Measurements from ENCODE around the gene GAGE10.
A peak's percentile ranks its signal among the peaks of the same experiment; 100 is the strongest.
"Not testable (repeated sequence)": the region's sequence is repeated elsewhere in the genome, so short reads cannot be mapped to it uniquely, and the experiment has no call there.

GAGE10 gene

DNA sequence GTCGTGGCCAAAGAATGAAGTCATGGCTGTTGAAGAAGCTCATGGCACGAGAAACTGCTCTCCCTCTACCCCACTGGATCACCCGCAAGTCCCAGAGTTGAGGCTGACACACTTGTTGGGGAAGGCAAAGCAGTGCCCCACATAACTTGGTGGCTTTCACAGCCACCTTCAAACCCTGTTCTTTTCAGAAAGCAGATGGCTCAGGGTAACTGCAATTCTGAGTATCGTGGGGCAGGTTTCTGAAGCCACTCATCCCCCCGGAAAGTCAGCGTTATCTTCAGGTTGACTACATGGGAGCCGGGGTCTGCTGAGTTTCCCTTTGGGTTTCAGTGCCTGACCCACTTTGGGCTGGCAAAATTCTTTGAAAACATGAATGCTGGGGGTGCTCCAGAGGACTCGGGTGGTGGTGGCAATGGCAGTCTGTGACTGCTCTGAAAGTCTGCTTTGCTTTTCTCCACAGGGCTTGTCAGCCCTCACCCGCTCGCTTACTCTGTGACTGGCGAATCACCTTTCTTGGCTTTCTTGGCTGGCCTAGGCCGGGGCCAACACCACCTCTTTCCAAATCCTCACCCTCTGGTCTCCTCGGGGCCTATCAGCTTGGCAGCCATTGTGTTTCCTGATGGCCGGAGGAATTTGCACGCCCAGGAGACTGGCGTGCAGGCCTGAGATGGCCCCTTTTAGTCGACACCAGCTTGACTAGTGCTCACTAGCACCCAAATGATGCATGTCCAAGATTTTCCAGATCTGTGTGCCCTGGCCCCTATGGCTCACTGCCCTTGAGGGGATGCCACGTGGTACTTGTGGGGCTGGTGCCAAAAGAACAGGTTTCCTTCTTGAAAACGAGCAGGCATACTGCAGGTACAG, 26.5 kb upstream of the GAGE10 start:
- no peak for DNase-seq

DNA sequence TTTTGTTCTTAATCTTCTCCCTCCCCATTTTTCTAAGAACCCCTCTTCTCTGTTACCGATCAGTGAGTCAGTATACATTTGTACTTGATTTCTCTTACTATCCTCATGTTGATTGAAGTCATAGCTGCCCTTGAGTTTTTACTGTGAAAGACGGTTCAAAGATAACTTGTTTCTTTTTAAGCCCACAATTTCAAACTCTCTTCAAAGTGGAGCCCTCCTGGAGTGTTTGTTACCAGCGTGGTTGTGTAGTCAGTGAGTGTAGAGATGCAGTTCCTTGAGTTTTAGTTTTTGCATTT, 26.0 kb upstream of the GAGE10 start:
- DNase-seq, result no peak

DNA sequence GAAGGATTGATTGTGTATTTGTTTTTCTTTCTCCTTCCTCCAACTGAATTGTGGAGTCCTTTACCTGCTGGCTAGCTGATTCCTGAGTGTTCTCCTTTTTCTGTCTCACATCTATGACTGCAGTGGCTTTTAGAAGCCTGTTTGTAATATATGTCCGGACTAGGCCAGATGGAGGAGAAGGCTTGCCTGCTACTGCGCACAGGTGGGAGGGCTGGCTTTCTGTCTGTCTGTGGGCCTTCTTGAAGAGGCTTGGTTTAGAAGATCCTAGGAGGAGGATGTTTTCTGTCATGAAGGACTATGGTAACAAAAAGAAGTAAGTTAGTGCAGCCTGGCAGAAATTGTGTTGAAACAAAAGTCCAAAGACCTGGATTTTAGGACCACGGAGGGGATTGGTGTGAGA, 25.4 kb upstream of the GAGE10 start:
- no peak for DNase-seq

DNA sequence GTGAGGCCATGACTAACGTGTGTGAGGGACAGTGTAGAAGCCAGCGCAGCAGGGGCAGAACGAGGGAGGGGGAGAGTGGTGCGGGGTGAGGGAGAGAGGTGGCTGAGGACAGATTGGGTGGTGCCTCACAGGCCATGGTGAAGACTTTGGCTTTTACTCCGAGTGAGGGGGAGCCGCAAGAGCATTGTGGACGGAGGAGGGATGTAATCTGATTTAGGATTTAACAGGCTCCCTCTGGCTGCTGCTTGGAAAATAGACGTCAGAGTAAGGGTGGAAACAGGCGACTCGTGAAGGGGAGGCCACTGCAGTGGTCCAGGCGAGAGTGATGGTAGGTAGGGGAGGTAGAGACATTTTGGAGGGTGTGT, 20.8 kb upstream of the GAGE10 start:
- peak; percentile 1 for DNase-seq

DNA sequence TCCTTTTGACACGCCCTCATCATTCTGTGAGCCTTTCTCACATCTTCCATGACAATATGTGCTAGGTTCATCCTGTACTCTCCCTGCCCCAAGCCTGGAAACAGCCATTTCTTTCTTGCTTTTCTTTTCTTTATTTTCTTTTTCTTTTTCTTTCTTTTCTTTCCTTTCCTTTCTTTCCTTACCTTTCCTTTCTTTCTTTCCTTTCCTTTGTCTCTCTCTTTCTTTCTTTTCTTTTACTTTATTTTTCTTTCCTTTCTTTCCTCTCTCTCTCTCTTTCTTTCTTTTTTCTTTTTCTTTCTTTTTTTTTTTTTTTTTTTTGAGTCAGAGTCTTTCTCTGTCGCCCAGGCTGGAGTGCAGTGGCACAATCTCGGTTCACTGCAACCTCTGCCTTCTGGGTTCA, 19.2 kb upstream of the GAGE10 start:
- DNase-seq, result no peak

DNA sequence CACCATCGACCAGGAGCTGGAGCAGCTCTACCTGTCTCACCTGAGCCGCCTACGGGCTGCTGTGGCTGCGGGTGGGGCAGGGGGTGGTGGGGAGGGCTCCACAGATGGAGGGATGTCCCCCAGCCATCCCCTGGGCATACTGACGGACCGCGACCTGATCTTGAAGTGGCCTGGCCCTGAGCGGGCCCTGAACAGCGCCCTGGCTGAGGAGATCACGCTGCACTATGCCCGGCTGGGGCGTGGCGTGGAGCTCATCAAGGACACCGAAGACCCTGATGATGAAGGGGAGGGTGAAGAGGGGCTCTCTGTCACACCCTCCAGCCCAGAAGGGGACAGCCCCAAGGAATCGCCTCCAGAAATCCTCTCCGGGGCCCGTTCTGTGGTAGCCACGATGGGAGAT, 17.3 kb upstream of the GAGE10 start:
- no peak for DNase-seq

DNA sequence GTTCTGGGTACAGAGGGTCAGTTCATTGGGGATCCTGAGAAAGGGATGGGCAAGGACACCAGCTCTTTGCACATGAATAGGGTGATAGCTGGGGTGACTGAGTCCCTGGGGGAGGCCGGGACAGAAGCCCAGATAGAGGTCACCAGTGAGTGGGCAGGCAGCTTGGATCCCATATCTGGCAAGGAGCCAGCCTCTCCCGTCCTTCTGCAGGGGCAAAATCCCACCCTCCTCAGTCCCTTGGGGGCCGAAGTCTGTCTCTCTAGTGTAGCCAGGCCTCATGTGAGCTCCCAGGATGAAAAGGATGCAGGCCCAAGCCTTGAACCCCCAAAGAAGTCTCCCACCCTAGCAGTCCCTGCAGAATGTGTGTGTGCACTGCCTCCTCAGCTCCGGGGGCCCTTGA, 16.9 kb upstream of the GAGE10 start:
- DNase-seq, result no peak

DNA sequence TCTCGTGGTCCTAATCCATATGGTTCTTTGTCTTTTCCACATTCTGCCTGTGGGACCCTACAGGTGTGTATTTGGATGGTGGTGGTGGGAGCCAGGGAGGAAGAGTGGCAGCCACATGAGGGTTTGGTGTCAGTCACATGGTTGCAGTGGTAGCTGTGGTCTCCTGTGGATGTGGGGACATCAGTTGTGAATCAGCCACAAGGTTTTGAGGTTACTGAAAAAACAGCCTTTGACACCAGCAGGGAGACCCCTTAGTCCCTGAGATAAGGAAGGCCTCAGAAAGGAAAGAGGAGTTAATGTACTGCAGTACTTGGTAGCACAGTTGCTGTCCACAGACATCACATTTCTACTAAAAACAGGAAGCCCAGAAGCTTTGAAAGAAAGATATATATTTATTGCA, 15.8 kb upstream of the GAGE10 start:
- no peak for DNase-seq

DNA sequence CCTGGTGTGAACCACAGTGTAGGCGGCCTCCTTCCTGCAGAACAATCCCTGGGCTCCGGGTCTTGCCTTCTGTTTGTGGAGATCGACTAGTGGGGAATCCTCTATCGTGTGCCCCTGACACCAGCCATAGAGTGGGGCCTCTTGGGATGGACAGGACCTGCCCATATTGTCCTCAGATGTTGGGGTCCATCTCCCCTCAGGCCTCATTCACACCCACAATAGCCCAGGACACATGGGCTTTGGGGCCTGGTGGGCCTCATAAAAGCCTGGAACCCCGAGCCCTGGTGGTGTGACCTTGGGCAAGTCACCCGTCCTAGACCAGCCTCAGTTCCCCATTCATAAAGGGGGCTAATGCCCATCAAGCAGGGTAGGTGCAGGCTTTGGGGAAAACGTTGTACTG, 13.2 kb upstream of the GAGE10 start:
- DNase-seq, result no peak

DNA sequence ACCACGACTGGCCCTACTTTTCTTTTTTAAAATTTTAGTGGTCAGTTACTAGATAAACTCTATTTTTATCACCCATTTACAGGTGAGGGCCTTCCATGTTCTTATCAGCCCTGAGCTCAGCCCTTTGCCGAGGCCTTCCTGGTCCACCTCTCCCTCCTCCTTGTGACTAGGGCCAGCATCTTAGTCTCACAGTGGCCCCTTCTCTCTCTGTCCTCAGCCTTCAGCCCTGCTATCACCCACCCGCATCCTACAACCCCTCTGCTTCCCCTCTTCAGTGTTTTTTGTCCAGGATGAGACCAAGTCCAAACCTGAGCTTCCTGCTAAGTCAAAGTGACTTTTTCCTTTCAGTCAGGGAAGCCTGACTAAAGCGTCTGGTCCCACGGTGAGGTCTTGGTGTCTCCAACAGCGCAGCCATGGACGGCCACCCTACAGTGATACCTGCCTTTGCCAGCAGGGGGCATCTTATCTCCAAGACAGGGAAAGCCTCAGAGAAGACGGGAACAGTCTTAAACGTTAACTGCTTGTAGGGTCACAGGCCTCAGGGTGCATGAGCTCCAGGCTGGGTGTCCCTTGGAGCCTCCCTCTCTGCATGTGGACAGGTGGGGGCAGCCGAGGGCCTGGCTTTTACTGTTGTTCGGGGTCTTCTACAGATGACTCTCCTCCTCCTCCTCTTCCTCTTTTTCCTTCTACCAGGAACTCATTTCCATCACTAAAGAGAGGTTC, 11.7 kb upstream of the GAGE10 start:
- peak; percentile 2 for DNase-seq

DNA sequence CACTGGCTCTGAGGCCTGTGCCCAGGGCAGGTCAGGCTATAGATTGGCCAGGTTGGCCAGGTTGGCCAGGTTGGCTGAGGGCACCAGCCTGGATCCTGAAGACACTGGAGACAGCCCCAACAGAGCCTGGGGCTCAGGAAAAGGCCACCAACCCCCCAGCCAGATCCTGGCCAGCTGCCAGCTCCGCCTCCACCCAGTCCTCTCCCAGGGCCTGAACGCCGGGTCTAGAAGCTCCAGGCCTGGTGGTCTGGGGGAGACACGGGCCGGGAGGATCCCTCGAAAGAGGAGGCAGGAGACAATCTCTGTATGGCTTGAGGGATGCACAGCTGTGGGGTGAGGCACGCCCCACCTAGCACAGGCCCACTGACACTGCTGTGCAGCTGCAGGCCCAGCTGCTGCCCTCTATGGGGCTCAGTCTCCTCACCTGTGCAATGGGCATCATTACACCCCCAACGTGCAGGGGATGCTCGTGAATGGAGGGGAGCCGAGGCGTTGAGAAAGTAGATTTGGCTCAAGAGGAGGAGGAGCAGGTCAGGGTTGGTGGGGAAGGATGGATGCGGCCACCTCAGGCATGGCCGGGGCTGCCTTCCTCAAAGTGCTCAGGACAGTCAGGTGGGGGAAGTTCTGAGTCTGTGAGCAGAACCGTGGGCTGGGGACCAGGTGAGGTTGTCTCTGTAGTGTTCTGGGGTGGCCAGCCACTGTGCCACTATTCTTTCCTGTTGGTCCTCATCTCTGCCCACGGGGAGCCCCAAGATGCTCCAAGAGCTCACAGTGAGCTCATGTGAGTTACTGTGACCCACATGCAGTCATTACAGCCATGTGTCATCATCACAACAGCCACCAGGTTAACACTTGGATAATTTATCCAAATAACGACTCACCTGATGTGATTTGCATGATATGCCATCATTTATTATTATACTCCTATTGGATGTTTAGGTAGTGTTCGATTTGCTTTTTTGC, 10.8 kb upstream of the GAGE10 start:
- DNase-seq, result no peak

DNA sequence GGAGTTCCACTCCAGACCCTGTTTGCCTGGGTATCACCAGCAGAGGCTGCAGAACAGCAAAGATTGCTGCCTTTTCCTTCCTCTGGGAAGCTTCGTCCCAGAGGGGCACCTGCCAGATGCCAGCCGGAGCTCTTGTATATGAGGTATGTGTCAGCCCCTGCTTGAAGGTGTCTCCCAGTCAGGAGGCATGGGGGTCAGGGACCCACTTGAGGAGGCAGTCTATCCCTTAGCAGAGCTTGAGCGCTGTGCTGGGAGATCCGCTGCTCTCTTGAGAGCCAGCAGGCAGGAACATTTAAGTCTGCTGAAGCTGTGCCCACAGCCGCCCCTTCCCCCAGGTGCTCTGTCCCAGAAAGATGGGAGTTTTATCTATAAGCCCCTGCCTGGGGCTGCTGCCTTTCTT, 4.2 kb upstream of the GAGE10 start:
- not testable (repeated sequence) for DNase-seq

DNA sequence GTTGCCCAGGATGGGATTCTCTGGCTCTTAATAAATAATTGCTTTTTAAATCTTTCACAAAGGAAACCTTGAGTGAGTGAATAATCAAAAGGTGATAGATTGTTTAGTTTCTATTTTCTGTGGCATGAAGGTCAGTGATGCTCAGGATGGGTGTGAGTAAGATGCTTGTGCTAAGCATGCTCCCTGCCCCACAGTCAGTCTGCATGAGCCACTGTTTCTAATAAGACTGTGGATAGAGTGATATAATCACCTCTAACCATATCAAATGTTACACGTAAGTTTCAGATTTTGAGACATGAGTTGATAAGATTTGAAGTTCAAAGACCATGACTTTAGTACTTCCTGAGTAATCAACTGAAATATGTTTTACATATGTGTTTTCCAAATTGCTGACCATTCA, 2.7 kb upstream of the GAGE10 start:
- no peak for DNase-seq

DNA sequence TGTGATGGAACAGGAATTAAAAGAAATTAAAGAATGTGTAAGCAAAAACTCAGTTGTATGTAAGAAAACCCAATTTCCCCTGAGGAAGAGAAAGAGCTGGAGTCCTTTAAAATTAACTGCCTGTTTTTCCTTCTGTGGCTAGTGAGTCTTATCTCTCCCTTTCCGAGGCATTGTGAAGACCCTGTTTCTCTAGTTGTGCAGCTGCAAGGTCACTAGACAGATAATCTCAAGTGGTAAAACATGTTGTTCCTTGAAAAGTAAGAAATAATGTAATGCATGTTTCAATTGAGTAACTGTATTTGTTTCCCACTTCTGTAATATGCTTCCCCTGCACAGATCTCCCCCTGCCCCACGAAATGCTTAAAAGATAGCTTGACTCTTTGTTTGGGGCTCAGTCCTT, 4.3 kb downstream of the GAGE10 start:
- not testable (repeated sequence) for DNase-seq

DNA sequence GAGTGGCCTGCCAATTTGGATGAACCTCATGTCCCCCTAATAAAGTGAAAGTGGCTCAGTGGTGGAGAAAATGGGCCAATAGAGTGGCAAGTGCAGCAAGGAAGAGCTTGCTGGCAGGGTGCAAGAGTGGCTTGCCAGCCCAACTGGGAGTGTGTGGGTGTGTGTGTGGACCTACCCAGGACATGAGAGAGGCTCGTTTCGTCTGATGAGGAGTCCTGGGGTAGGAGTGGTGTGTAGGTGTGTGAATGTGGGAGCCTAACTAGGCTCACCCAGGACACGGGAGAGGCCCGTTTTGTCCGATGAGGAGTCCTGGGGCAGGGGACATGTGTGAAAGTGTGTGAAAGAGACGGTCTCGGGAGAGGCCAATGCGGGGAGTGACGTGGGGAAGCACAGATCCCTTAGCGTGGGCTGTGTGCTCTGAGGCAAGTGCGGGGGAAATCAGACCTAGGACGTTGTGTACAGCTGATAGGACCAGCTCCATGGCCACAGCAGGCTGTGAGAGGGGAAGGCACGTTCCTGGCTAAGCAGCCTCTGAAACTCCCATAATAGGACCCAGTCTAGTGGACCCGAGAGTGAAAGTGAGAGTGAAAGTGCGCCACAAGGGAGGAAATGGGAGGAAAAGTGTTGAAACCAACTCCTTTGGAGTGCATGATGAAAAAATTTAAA, 5.3 kb downstream of the GAGE10 start:
- DNase-seq, result no peak

DNA sequence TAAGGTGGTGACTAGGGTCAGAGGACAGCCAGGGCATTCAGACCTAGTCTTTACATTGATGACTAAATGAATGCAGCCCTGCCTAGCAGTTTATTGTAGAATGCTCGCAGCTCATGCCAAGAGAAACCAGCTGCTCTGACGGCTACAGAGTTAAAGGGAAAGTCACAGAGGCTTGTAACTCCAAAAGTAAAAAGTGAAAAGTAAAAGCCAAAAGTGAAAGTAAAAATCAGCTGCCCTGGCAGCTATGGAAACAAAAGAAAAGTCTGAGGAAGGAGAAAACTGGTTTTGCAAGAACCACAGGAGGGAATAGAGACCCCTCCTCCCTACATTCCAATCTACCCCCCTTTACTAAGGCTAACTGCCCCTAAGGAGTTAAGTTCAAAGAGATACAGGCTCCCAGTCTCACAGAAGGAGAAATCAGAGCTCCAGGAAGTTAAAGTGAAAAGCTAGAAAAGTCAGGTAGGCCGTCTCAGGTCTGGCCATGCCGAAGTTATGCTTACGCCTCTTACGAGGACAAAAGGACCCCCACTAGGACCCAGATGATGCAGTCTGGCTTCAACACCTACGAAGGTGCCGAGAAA, 6.0 kb downstream of the GAGE10 start:
- no peak for DNase-seq

DNA sequence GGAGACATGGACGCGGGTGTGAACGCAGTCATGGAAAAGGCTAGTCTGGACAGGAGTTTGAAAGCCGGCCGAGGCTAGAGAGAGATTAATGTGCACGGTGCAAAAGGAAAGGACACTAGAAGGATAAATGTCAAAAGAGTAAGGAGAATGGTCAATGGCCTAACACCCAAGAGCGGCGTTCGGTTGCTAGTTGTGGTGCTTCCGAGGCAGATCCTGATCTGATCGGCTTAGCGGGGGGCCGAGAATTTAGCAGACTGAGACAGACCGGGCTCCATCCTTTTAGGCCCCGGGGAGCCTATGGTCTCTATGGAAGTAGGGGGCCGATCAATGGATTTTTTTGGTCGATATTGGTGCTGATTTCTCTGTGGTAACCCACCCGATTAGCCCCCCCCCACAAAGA, 6.9 kb downstream of the GAGE10 start:
- DNase-seq, result no peak

DNA sequence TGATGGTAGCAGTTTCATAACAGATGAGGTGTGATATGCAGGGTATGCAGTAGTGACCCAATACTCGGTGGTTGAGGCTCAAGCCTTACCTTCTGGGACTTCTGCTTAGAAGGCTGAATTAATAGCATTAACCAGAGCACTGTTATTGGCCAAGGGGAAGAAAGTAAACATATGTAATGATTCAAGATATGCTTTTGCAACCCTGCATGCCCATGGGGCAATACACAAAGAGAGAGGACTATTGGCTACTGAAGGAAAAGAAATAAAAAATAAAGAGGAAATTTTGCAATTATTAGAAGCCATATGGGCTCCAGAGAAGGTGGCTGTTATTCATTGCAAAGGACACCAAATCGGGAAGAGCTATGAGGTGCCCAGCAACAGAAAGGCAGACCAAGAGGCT, 8.7 kb downstream of the GAGE10 start:
- no peak for DNase-seq

DNA sequence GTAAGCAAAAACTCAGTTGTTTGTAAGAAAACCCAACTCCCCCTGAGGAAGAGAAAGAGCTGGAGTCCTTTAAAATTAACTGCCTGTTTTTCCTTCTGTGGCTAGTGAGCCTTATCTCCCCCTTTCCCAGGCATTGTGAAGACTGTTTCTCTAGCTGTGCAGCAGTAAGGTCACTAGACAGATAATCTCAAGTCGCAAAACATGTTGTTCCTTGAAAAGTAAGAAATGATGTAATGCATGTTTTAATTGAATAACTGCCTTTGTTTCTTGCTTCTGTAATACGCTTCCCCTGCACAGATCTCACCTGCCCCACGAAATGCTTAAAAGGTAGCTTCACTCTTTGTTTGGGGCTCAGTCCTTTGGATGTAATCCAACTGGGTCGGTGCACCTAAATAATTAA, 12.6 kb downstream of the GAGE10 start:
- DNase-seq, result no peak

DNA sequence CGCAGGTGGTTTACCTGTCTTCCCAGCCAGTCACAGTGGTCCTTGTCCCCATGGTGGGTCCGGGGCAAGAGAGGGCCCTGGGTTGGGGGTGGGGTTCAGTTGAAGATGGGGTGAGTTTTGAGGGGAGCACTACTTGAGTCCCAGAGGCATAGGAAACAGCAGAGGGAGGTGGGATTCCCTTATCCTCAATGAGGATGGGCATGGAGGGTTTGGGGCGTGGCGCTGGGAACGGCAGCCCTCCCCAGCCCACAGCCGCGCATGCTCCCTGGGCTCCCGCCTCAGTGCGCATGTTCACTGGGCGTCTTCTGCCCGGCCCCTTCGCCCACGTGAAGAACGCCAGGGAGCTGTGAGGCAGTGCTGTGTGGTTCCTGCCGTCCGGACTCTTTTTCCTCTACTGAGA, 18.3 kb downstream of the GAGE10 start, which contains the start of gene GAGE12J:
Gene GAGE12J, plus strand, starts transcription at position 301 of the 400 bp plus-strand sequence. CDS start 1,157 bp downstream, outside the sequence.
- not testable (repeated sequence) for DNase-seq

DNA sequence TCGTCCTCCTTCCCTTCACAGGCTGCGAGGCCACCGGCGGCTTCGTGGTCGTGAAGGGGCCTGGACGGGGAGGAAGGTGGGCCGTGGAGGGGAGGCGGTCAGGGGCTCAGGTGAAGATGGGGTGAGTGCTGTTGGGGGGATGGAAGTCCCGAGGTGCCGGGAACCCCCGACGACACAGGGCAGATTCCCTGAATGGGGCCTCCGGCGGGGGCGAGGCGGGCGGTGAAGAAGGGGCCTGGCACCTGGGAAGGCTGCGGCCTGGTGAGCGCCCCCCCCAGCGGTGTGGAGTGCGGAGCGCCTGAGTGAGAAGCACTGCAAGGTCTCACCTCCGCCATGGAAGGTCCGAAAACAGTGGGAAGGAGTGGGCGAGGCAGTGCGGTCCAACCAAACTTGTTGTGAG, 18.8 kb downstream of the GAGE10 start:
- not testable (repeated sequence) for DNase-seq

DNA sequence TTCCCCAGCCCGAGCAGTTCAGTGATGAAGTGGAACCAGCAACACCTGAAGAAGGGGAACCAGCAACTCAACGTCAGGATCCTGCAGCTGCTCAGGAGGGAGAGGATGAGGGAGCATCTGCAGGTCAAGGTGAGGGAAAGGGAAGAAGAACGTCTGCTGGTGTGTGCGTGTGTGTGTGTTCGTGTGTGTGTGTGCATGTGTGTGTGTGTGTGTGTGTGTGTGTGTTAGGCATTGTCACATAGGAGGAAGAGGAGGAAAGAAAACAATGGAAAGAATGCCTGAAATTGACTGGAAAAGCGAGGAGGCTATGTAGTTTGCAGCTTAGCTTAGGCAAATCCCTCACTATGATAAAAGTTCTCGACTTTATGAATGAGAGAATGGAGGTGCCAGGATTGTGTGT, 20.3 kb downstream of the GAGE10 start:
- not testable (repeated sequence) for DNase-seq

All from NCI-H748 treated with DMSO at 0.1 percent for 48 hours (cell line).